HG03108 (cell line): Measurements from ENCODE around the gene BLNK.
A peak's percentile ranks its signal among the peaks of the same experiment; 100 is the strongest.
"Not testable (repeated sequence)": the region's sequence is repeated elsewhere in the genome, so short reads cannot be mapped to it uniquely, and the experiment has no call there.

Source experiments
- ATAC-seq: cut with Tn5 transposase; IDR thresholded peaks from one replicate; pipeline ENCODE4 v1.9.1; 2021; ENCODE audit warnings: moderate library complexity; ENCODE audit not compliant: unreplicated experiment

BLNK gene

DNA sequence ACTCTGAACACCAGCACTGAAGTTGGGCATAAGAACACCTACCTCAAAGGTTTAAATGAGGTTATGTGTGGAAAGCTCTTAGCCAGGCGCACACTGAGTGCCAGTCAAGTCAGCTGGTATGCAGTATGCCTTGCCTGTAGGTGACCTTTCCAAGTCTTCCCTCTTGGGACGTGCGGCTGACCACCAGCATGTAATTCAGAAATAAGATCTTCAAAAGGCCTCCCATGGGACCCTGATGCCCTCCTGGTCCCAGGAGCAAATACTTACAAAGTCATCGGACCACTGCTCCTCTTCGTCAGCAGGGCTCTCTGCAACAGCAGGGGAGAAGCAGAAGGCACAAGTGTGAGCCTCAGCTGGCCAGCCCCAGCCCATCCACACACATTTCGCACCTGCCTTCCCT lies 40.8 kb downstream of the BLNK start:
- peak; percentile 56 for ATAC-seq

DNA sequence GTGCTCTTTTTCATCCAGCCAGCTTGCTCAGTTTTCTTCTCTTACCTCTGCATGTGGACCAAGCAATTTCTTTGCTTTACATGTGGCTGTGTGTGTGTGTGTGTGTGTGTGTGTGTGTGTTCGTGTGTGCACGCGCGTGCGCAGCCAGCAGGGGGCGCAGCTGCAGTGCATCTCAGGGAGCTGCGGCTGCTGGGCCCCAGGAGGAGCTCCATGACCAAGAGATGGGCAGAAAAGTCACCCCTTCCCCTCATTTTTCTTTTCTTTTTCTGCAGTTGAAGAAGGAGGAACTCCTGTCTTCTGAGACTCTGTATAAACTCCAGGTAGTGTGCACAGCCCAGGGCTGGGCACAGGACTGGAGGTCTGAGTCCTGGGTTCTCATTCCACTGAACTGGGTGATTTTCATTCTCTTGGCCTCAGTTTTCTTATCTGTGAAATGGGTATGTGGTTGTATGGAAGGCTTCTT lies 41.8 kb downstream of the BLNK start:
- no peak for ATAC-seq

DNA sequence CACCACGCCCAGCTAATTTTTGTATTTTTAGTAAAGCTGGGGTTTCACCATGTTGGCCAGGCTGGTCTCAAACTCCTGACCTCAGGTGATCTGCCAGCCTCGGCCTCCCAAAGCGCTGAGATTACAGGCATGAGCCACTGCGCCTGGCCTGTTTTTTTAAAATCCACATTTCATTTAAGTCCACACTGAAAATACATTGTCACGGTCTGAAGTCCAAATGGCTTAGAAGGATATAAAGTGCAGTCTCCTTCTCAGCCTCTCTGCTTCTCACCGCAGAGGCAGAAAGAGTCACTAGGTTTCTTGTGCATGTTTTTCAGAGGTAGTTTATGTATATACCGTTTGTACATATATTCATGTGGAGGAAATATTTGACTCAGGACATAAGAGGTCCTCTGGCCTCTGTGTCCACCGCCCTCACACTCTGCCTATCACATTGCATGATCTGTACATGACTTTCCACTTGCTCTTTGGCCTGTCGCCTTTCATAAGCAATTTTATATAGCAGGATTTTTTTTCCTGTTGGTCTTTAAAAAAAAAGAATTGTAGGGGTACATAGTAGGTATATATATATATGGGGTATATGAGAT lies 42.9 kb downstream of the BLNK start:
- ATAC-seq: no peak

- no peak for ATAC-seq
Measured at GRCh38 chr10:96227206-96227605, 44.2 kb downstream of the BLNK start.

DNA sequence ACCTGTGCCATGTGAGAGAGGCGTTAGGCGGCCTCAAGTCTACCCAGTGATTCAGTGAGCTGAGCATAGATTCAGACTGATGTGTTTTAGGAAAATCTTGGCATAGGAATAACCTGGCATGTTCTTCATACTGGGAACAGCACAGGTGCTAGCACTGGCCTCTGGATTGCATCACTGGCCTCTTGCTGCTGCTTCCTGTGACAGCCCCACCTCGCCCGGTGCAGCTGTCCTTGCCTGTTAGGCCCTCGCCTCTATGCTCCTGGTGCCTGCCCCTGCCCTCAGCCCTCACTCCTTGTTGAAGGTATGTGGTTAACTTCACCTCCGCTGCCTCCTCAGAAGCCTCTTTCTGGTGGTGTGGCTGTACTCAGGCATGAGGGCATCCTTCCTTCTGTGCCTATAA lies 46.2 kb downstream of the BLNK start:
- no peak for ATAC-seq

GRCh38 chr10:96222908-96223307 lies 48.5 kb downstream of the BLNK start:
- ATAC-seq: no peak

- no peak for ATAC-seq
Measured at GRCh38 chr10:96222441-96222840, 48.9 kb downstream of the BLNK start.

DNA sequence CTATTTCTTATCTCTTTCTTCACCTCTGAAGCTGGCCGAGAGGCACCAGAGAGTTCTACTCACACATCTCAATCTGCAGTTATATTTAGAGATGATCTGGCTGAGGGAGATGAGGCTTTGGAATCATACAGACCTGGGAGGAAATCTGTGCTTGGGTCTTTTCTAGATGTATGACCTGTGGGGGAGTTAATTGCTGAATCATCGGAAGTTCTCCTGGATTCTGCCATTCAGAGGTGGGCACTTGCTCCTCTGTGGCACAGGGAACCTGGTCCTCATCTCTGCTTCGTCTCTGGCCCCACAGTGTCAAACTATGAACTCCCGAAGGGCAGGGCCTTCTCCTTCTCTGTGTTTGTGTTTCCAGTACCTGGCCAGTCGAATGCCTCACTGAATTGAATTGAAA lies 52.5 kb downstream of the BLNK start:
- ATAC-seq: no peak

DNA sequence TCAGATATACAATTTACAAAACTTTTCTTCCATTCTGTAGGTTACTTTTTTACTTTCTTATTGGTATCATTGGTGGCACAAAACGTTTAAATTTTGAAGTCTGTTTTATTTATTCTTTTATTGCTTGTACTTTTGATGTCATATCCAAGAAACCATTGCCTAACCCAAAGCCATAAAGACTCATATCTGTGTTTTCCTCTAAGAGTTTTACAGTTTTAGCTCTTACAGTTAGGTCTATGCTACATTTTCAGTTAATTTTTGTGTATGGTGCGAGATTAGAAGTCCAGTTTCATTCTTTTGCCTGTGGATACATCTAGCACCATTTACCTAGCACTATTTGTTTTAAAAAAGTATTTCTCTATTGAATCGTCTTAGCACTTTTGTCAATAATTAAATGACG lies 53.7 kb downstream of the BLNK start:
- no peak for ATAC-seq

DNA sequence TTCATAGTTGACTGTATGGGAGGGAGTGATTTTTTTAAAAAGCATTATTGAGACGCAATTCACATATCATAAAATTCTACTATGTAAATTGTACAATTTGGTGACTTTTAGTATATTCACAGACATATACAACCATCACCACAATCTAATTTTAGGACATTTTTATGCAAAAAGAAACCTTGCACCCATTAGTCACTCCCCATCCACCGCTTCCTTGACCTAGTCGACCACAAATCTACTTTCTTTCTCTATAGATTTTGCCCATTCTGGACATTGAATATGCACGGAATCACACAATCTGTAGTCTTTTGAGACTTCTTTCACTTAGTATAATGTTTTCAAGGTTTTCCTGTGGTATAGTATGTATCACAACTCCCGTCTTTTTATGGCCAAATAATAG lies 54.6 kb downstream of the BLNK start:
- ATAC-seq: no peak

GRCh38 chr10:96212911-96213310 lies 58.5 kb downstream of the BLNK start:
- no peak for ATAC-seq

DNA sequence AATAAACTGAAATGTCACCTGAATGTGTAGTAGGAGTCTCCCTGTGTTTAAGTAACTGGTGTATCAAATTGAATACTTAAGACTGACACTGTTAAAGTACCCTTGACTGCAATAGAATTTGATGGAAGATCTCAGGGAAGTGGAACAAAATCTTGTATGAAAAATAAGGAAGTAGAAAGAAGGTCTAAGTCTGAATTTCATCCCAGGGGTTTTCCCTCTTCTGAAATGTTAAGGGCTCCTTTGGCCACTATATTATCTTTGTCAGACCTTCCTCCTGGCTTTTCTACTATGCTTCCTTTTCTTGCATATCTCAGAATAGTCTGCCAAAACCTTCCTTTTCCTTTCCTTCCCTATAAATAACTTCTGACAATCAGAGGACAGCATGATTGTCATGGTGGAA lies 59.6 kb downstream of the BLNK start:
- ATAC-seq: no peak

DNA sequence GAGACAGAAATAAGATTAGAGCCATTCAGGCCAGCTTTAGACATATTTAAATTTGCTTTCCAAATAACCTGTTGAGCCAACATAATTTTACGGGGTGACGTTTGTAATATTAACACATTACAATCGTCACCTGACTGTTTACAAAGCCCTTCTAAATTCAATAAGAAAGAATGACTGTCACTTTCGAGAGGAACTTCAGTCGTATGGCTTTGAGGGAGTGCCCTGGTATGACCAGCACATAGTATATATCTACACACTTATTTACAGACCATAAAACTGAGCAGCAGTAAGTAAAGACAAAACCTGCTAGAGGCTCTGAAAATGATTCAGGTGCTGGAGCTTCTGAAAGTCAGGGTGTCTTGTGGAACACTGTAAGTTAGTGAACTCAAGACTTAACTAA lies 62.4 kb downstream of the BLNK start:
- no peak for ATAC-seq

- ATAC-seq: peak; percentile 50
Measured at GRCh38 chr10:96208271-96208670, 63.1 kb downstream of the BLNK start.

- no peak for ATAC-seq
Measured at GRCh38 chr10:96205580-96205979, 65.8 kb downstream of the BLNK start.

DNA sequence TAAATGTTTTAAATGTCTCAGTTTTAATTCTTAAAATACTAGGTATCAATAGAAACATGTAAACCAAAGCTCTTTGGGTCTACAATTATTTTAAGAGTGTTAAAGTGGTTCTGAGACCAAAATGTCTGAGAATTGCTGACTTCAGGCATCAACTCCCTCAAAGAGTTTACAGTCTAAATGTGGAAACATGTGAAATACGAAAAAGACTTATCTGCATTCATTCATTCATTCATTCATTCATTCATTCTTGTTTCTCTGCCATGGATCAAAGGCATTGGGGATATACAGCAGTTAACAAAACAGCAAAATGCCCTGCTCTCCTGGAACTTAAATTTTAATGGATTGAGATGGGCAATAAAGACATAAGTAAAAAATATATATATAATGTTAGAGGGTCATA lies 69.8 kb downstream of the BLNK start:
- no peak for ATAC-seq

GRCh38 chr10:96189505-96189904 lies 81.9 kb downstream of the BLNK start:
- not testable (repeated sequence) for ATAC-seq

DNA sequence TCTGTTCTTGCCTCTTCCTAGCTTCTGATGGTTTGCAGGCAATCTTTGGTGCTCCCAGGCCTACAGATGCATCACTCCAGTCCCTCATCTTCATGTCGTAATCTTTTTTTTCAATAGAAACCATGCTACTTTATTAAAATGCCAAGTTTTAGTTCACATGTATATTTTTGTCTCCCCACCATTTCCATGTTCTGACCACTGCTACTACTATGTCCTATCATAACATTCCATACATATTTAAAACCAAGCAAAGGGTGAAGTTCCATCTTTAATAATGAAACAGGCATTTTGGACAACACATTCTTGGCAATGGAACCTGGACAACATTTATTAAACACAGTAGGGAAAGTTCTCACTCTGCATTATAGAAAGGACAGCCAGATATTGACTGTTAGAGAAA lies 82.5 kb downstream of the BLNK start:
- no peak for ATAC-seq

DNA sequence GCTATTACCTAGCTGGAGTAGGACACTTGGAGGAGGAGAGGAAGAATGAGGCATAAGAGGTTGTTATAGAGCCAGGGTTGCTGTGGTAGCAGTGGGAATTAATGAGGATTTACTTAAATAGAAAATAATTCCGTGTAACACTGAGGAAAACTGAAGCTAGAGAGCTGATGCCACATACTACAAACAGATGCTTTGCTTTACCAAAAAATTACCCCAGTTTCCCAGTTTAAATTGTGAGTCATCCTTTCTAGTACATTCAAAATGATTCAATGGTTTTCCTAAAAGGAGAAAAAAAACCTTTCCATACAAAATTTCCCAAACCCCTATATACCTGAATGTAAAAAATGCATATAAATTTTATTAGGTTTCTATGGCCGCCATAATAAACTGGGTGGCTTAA lies 82.9 kb downstream of the BLNK start:
- no peak for ATAC-seq

GRCh38 chr10:96176985-96177384 lies 94.4 kb downstream of the BLNK start:
- ATAC-seq: no peak

GRCh38 chr10:96172666-96173065 lies 98.7 kb downstream of the BLNK start:
- ATAC-seq: no peak

DNA sequence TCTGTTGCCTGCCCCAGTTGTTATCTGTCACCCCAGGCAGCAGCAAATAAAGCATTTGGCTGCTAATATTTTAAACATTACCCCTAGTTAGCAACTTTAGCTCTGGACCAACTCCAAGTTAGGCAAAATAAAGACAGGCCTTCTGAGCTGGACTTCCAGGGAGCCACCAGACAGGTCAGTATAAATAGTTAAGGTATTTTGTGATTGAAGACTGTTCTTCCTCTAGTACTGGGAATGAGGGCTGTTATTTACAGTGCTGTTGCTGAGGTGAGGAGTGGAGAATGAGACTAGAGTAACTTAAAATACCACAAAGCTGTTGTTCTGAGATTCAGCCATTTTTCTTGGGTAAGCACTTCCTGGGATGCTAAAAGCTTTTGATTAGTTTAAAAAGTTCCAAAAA lies 101.1 kb downstream of the BLNK start:
- no peak for ATAC-seq

GRCh38 chr10:96168546-96168945 lies 102.8 kb downstream of the BLNK start:
- ATAC-seq: no peak

GRCh38 chr10:96165726-96166125 lies 105.6 kb downstream of the BLNK start:
- no peak for ATAC-seq
